Chondrocyte (in vitro differentiated cells): ENCODE results near the gene ARHGAP31. TPM values are rescaled to one million over a fixed set of nuclear protein-coding genes. Genes with fewer than 3 reads are reported as not detected.
"Not testable (repeated sequence)": the region's sequence is repeated elsewhere in the genome, so short reads cannot be mapped to it uniquely, and the experiment has no call there.

Experiments
- DNase-seq: peaks from one replicate; pipeline ENCODE4 v3.0.0; 2021; ENCODE audit warnings: mixed read lengths, low spot score
- H3K27ac Mint-ChIP-seq: one replicate; pipeline ENCODE4 v1.8.0; 2021; ENCODE audit warnings: mild to moderate bottlenecking, moderate library complexity, mixed read lengths; ENCODE audit not compliant: unreplicated experiment
- H3K27me3 Mint-ChIP-seq: 2 replicates; pipeline ENCODE4 v1.8.0; 2021; ENCODE audit warnings: low read depth, mixed read lengths
- H3K36me3 Mint-ChIP-seq: 2 replicates; pipeline ENCODE4 v1.8.0; 2021; ENCODE audit warnings: low read depth, mixed read lengths
- H3K4me1 Mint-ChIP-seq: 2 replicates; pipeline ENCODE4 v1.8.0; 2021; ENCODE audit warnings: low read depth, mild to moderate bottlenecking, mixed read lengths
- H3K4me3 Mint-ChIP-seq: one replicate; pipeline ENCODE4 v1.8.0; 2021; ENCODE audit warnings: mild to moderate bottlenecking, moderate library complexity, mixed read lengths; ENCODE audit not compliant: unreplicated experiment
- H3K9me3 Mint-ChIP-seq: 2 replicates; pipeline ENCODE4 v1.8.0; 2021; ENCODE audit warnings: low read depth, mixed read lengths
- total RNA-seq: library from RNA; stranded (reverse); gene quantifications from 3 replicates; pipeline ENCODE4 v1.2.1, GENCODE V29; 2021
- TF ChIP-seq, protein P1 (sequence below): fragments of 200-600 bp; sonication (generic); IDR thresholded peaks from 2 replicates; pipeline ENCODE4 v1.5.0; 2021; ENCODE audit warnings: antibody characterized with exemption, mild to moderate bottlenecking, moderate library complexity

Gene ARHGAP31
- total RNA-seq, 1 donor from 2014 or later = 35.2 TPM

DNA sequence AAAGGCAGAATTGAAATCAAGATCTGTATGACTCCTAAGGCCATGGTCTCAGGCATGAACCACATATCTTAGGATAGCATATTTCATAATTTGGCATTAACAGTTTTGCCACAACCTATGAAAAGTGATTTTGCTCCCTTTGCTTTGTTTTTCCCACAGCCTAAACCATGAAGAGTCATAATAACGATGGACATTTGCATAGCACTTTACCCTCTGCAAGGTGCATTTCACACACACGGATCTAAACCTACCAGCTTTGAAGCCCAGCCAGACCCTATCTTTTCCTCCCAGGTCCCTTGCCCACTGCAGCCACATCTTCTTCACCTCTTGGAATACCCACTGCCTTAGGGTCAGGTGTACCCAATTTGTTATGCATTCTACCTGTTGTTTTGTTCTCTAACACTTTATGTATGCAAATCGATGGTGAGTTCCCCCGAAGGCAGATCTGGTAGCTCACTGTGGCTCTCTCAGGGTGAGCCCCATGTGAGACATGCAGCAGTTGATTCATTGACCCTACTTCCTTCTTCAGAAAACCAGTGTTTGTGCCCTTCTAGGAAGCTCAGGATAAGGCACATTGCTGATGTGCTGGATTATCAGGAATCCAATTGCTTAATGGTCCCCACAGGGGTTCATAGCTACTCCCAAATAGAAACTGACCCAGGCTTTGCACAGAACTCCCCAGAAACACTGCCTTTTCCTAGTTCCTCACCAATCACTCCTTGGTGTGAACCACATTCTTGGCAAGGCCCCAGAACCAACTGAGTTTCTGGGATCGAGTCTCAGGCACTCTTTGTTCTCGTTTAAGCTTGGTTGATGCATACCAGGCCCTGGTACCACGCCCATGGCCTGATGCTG is 8.7 kb downstream of the ARHGAP31 start:
- Mint-ChIP-seq H3K36me3 (no peaks in the 10 kb centered on the region), H3K4me3 (no peak overlapping the region), H3K27ac (peak overlapping the region; percentile 84), H3K27me3 (no peaks in the 10 kb centered on the region), H3K4me1 (peaks cover 76% of the 10 kb centered on the region), H3K9me3 (no peaks in the 10 kb centered on the region)
- DNase-seq = peak; percentile 21
- TF ChIP-seq, protein P1, sequence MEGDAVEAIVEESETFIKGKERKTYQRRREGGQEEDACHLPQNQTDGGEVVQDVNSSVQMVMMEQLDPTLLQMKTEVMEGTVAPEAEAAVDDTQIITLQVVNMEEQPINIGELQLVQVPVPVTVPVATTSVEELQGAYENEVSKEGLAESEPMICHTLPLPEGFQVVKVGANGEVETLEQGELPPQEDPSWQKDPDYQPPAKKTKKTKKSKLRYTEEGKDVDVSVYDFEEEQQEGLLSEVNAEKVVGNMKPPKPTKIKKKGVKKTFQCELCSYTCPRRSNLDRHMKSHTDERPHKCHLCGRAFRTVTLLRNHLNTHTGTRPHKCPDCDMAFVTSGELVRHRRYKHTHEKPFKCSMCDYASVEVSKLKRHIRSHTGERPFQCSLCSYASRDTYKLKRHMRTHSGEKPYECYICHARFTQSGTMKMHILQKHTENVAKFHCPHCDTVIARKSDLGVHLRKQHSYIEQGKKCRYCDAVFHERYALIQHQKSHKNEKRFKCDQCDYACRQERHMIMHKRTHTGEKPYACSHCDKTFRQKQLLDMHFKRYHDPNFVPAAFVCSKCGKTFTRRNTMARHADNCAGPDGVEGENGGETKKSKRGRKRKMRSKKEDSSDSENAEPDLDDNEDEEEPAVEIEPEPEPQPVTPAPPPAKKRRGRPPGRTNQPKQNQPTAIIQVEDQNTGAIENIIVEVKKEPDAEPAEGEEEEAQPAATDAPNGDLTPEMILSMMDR = no peak

DNA sequence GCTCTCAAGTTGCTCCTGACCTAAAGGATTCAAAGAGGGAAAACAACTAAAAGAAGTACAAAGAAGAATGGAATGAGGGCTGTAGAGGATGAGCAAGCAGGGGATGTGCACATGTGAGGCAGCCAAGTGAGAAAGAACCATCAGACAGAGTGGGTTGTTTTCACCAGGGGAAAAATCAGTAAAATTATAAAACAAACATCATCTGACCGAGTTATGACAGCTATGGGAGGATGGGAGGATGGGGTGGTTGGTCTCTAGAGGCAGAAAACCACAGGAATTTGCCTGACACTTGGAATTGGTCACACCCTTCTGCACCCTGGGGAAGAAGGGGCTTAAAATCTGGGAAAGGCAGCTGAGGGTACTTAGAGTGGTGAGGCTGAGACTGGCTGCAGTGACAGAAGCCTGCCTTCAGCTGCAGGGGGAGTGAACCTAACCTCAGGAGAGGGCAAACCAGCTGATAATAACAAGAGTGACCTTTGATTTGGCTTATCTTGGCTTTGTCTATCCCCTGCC is 10.1 kb downstream of the ARHGAP31 start:
- H3K36me3 Mint-ChIP-seq = no peaks in the 10 kb centered on the region
- peak overlapping the region; percentile 84 for H3K27ac Mint-ChIP-seq
- no peak for DNase-seq
- no peak overlapping the region for H3K4me3 Mint-ChIP-seq
- H3K4me1 Mint-ChIP-seq = peaks cover 72% of the 10 kb centered on the region
- H3K9me3 Mint-ChIP-seq = peaks cover 4% of the 10 kb centered on the region
- H3K27me3 Mint-ChIP-seq = no peaks in the 10 kb centered on the region
- TF ChIP-seq, protein P1 = peak; percentile 15

DNA sequence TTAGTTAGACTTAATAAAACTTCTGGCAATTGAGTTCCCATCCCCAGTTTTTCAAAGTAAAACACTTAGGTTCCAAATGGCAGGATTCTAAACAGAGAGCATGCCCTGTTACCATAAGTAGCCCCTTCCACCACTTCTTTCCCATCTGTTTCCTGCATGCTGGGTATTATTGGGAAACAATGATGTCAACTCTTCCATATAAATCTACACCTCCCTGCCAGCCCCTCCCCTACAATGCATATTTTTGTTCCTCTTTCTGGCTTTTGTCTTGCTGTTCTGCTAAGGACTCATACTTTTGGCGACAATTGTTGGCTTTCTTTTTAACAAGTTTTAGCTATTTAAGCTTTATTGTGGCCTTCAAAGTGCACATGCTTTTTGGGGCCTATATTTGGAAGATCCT is 11.1 kb downstream of the ARHGAP31 start:
- Mint-ChIP-seq H3K27me3 (no peaks in the 10 kb centered on the region), H3K9me3 (peaks cover 4% of the 10 kb centered on the region), H3K36me3 (peaks cover 2% of the 10 kb centered on the region), H3K4me1 (peaks cover 72% of the 10 kb centered on the region), H3K4me3 (no peak overlapping the region), H3K27ac (peak overlapping the region; percentile 29)
- TF ChIP-seq, protein P1 = no peak
- DNase-seq = no peak

DNA sequence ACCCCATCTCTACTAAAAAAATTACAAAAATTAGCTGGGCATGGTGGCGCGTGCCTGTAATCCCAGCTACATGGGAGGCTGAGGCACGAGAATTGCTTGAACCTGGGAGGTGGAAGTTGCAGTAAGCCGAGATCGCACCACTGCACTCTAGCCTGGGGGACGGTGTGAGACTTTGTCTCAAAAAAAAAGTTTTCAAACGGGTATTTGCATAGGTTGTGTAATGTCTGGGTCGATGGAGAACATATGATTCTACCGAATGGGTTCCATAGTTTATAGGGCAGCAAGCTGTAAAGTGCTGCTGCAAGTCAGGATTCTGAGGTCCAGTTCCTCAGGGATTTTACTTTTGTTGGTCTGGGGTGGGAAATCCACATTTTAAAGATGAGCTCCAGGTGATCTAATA is 12.2 kb downstream of the ARHGAP31 start:
- not testable (repeated sequence) for H3K36me3 Mint-ChIP-seq, DNase-seq, H3K4me3 Mint-ChIP-seq, H3K27me3 Mint-ChIP-seq, H3K27ac Mint-ChIP-seq, H3K9me3 Mint-ChIP-seq
- peaks cover 74% of the 10 kb centered on the region for H3K4me1 Mint-ChIP-seq

DNA sequence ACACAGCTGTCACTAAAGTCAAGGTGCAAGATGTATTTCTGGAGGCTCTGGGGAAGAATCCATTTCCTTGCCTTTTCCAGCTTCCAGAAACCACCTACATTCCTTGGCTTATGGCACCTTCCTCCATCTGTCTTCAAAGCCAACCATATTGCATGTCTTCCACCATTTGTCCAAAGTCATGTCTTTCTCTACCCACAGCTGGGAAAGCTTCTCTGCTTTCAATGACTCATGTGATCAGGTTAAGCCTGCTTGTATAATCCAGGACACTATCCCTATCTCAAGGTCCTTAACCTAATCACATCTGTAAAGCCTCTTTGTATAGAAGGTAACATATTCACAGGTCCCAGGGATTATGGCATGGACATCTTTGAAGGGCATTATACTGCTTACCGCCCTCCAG is 14.2 kb downstream of the ARHGAP31 start:
- H3K27me3 Mint-ChIP-seq = no peaks in the 10 kb centered on the region
- peaks cover 4% of the 10 kb centered on the region for H3K9me3 Mint-ChIP-seq
- TF ChIP-seq, protein P1 = no peak
- no peak for DNase-seq
- no peak overlapping the region for H3K4me3 Mint-ChIP-seq
- peaks cover 64% of the 10 kb centered on the region for H3K4me1 Mint-ChIP-seq
- H3K27ac Mint-ChIP-seq = no peak overlapping the region
- peaks cover 4% of the 10 kb centered on the region for H3K36me3 Mint-ChIP-seq

DNA sequence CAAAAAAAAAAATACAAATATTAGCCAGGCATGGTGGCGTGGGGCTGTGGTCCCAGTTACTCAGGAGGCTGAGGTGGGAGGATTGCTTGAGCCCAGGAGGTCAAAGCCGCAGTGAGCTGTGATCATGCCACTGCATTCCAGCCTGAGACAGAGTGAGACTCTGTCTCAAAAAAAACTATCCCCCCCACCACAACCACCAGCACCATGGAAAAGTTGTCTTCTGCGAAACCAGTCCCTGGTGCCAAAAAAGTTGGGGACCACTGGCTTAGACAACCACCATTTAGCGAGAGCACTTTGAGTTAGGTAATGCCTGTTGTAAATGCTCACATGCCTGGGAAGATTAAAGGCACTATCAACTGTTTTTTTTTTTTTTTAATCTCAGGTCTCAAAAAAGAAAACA is 15.4 kb downstream of the ARHGAP31 start:
- H3K4me3 Mint-ChIP-seq = no peak overlapping the region
- H3K36me3 Mint-ChIP-seq = peaks cover 8% of the 10 kb centered on the region
- no peaks in the 10 kb centered on the region for H3K27me3 Mint-ChIP-seq
- no peak for DNase-seq
- H3K9me3 Mint-ChIP-seq = peaks cover 4% of the 10 kb centered on the region
- H3K4me1 Mint-ChIP-seq = peaks cover 55% of the 10 kb centered on the region
- H3K27ac Mint-ChIP-seq = peak overlapping the region; percentile 94
- TF ChIP-seq, protein P1 = no peak
